Measurements from ENCODE around the gene SDHAF2.

GRCh38 chr11:61477727-61478148, 47.8 kb downstream of the SDHAF2 start:
- TF ChIP-seq CTCF (IDR thresholded peaks at IDR 0.05; ENCODE audit: insufficient read depth, low read length, poor library complexity, severe bottlenecking) (peak; percentile 89), EZH2phosphoT487 (conservative IDR thresholded peaks at IDR 0.05; ENCODE audit: low read length) (no peak)
